Effector memory CD8-positive, alpha-beta T cell (primary cell): Measurements from ENCODE around the gene CREB3L1.

Experiments
- ATAC-seq: fragments of 150-1000 bp; cut with Tn5 transposase; replicated peaks from 2 replicates; pipeline ENCODE4 v1.10.0; 2021; ENCODE audit warnings: mild to moderate bottlenecking, moderate library complexity
- DNase-seq, 3 experiments: peaks; one replicate each; pipeline ENCODE4 v3.0.0; 2021
- H3K27ac Mint-ChIP-seq, 2 donors: one replicate each; pipeline ENCODE4 v1.8.0; 2022; ENCODE audit warnings: mild to moderate bottlenecking in 2 of 2, mixed read lengths in 2 of 2, moderate library complexity in 2 of 2
- H3K27me3 Mint-ChIP-seq, 2 donors: one replicate each; pipeline ENCODE4 v1.8.0; 2022; ENCODE audit warnings: mixed read lengths in 2 of 2
- H3K36me3 Mint-ChIP-seq: one replicate; pipeline ENCODE4 v1.8.0; 2022; ENCODE audit warnings: mild to moderate bottlenecking, moderate library complexity, mixed read lengths; ENCODE audit not compliant: insufficient read depth
- H3K4me1 Mint-ChIP-seq, 2 donors: one replicate each; pipeline ENCODE4 v1.8.0; 2022; ENCODE audit warnings: low read depth in 2 of 2, mixed read lengths in 2 of 2
- H3K4me3 Mint-ChIP-seq, 2 donors: one replicate each; pipeline ENCODE4 v1.8.0; 2022; ENCODE audit warnings: mild to moderate bottlenecking in 2 of 2, mixed read lengths in 2 of 2, moderate library complexity in 2 of 2
- H3K9me3 Mint-ChIP-seq, 2 donors: one replicate each; pipeline ENCODE4 v1.8.0; 2022; ENCODE audit warnings: mixed read lengths in 2 of 2

The CREB3L1 gene

GRCh38 chr11:46335271-46335670 lies 57.8 kb downstream of the CREB3L1 start:
- no peaks in the 10 kb centered on the region for H3K9me3 Mint-ChIP-seq
- H3K4me1 Mint-ChIP-seq, result peaks cover 13 to 22% of the 10 kb centered on the region in 2 donors
- H3K4me3 Mint-ChIP-seq, result no peak overlapping the region
- ATAC-seq (no peak), DNase-seq (no peak)
- peaks cover 39 to 82% of the 10 kb centered on the region in 2 donors for H3K27me3 Mint-ChIP-seq
- no peak overlapping the region for H3K27ac Mint-ChIP-seq
- no peaks in the 10 kb centered on the region for H3K36me3 Mint-ChIP-seq

- ATAC-seq (no peak), DNase-seq (no peak)
- Mint-ChIP-seq H3K36me3 (no peaks in the 10 kb centered on the region), H3K27ac (no peak overlapping the region), H3K27me3 (peaks cover 31 to 75% of the 10 kb centered on the region in 2 donors), H3K9me3 (no peaks in the 10 kb centered on the region), H3K4me1 (peaks cover 12 to 16% of the 10 kb centered on the region in 2 donors), H3K4me3 (no peak overlapping the region)
Observed at GRCh38 chr11:46335890-46336562, 58.6 kb downstream of the CREB3L1 start.

- Mint-ChIP-seq H3K27ac (no peak overlapping the region), H3K4me1 (peaks cover 6 to 10% of the 10 kb centered on the region in 2 donors), H3K36me3 (no peaks in the 10 kb centered on the region), H3K9me3 (no peaks in the 10 kb centered on the region), H3K27me3 (peaks cover 25 to 68% of the 10 kb centered on the region in 2 donors), H3K4me3 (no peak overlapping the region)
- DNase-seq (no peak), ATAC-seq (no peak)
Observed at GRCh38 chr11:46336563-46337180, 59.2 kb downstream of the CREB3L1 start.

- Mint-ChIP-seq H3K27ac (no peak overlapping the region), H3K36me3 (no peaks in the 10 kb centered on the region), H3K9me3 (no peaks in the 10 kb centered on the region), H3K4me1 (peaks cover 3 to 12% of the 10 kb centered on the region in 2 donors), H3K4me3 (no peak overlapping the region), H3K27me3 (peaks cover 21 to 59% of the 10 kb centered on the region in 2 donors)
- DNase-seq (no peak), ATAC-seq (no peak)
Observed at GRCh38 chr11:46337626-46338345, 60.3 kb downstream of the CREB3L1 start.

GRCh38 chr11:46338636-46338987 lies 61.1 kb downstream of the CREB3L1 start:
- peaks cover under 1 to 9% of the 10 kb centered on the region in 2 donors for H3K4me1 Mint-ChIP-seq
- H3K27me3 Mint-ChIP-seq, result peaks cover 21 to 53% of the 10 kb centered on the region in 2 donors
- no peak overlapping the region for H3K27ac Mint-ChIP-seq
- DNase-seq (no peak), ATAC-seq (no peak)
- no peaks in the 10 kb centered on the region for H3K9me3 Mint-ChIP-seq
- H3K36me3 Mint-ChIP-seq, result peaks cover under 1% of the 10 kb centered on the region
- H3K4me3 Mint-ChIP-seq, result no peak overlapping the region

GRCh38 chr11:46338988-46339666 lies 61.7 kb downstream of the CREB3L1 start:
- no peak for DNase-seq
- no peak overlapping the region for H3K4me3 Mint-ChIP-seq
- H3K27ac Mint-ChIP-seq, result no peak overlapping the region

GRCh38 chr11:46339816-46340215 lies 62.4 kb downstream of the CREB3L1 start:
- DNase-seq (no peak), ATAC-seq (no peak)
- Mint-ChIP-seq H3K27me3 (peaks cover 13 to 41% of the 10 kb centered on the region in 2 donors), H3K36me3 (peaks cover 4% of the 10 kb centered on the region), H3K4me1 (peaks cover 2 to 7% of the 10 kb centered on the region in 2 donors), H3K27ac (no peak overlapping the region), H3K4me3 (no peak overlapping the region), H3K9me3 (no peaks in the 10 kb centered on the region)

More at GRCh38 chr11:46338988-46339666, 61.7 kb downstream of the CREB3L1 start:
- peaks cover 4% of the 10 kb centered on the region for H3K36me3 Mint-ChIP-seq
- no peaks in the 10 kb centered on the region for H3K9me3 Mint-ChIP-seq
- H3K27me3 Mint-ChIP-seq, result peaks cover 20 to 47% of the 10 kb centered on the region in 2 donors
- no peak for ATAC-seq
- H3K4me1 Mint-ChIP-seq, result peaks cover 0 to 9% of the 10 kb centered on the region in 2 donors

- Mint-ChIP-seq H3K36me3 (peaks cover 11% of the 10 kb centered on the region), H3K9me3 (no peaks in the 10 kb centered on the region), H3K4me3 (no peak overlapping the region), H3K27me3 (peaks cover 0 to 31% of the 10 kb centered on the region in 2 donors), H3K27ac (no peak overlapping the region), H3K4me1 (peaks cover 16 to 22% of the 10 kb centered on the region in 2 donors)
- ATAC-seq (no peak), DNase-seq (no peak)
Observed at GRCh38 chr11:46341454-46341853, 64.0 kb downstream of the CREB3L1 start.

GRCh38 chr11:46342239-46342638 lies 64.8 kb downstream of the CREB3L1 start:
- H3K4me1 Mint-ChIP-seq, result peaks cover 22 to 29% of the 10 kb centered on the region in 2 donors
- peaks cover 0 to 23% of the 10 kb centered on the region in 2 donors for H3K27me3 Mint-ChIP-seq
- DNase-seq, result no peak
- no peak for ATAC-seq
- H3K27ac Mint-ChIP-seq, result no peak overlapping the region
- H3K4me3 Mint-ChIP-seq, result no peak overlapping the region
- H3K9me3 Mint-ChIP-seq, result no peaks in the 10 kb centered on the region
- H3K36me3 Mint-ChIP-seq, result peaks cover 13% of the 10 kb centered on the region

- DNase-seq, result no peak
- Mint-ChIP-seq H3K9me3 (no peaks in the 10 kb centered on the region), H3K27ac (no peak overlapping the region), H3K4me1 (peaks cover 26 to 29% of the 10 kb centered on the region in 2 donors), H3K36me3 (peaks cover 18% of the 10 kb centered on the region), H3K27me3 (peaks cover 0 to 12% of the 10 kb centered on the region in 2 donors), H3K4me3 (no peak overlapping the region)
- no peak for ATAC-seq
Observed at GRCh38 chr11:46343520-46343919, 66.1 kb downstream of the CREB3L1 start.

GRCh38 chr11:46345131-46345597 lies 67.7 kb downstream of the CREB3L1 start:
- Mint-ChIP-seq H3K36me3 (peaks cover 28% of the 10 kb centered on the region), H3K27ac (no peak overlapping the region), H3K4me1 (peaks cover 39 to 43% of the 10 kb centered on the region in 2 donors), H3K4me3 (peak overlapping the region; percentile 90 to 98), H3K27me3 (peaks cover 0 to 7% of the 10 kb centered on the region in 2 donors), H3K9me3 (no peaks in the 10 kb centered on the region)
- DNase-seq (no peak), ATAC-seq (no peak)

GRCh38 chr11:46345881-46346484 lies 68.5 kb downstream of the CREB3L1 start:
- no peaks in the 10 kb centered on the region for H3K9me3 Mint-ChIP-seq
- DNase-seq, result no peak
- H3K27ac Mint-ChIP-seq, result peak overlapping the region; percentile 15 to 46

More at GRCh38 chr11:46345881-46346484, 68.5 kb downstream of the CREB3L1 start:
- Mint-ChIP-seq H3K4me3 (peak overlapping the region; percentile 90 to 98), H3K27me3 (peaks cover 0 to 7% of the 10 kb centered on the region in 2 donors), H3K4me1 (peaks cover 46 to 49% of the 10 kb centered on the region in 2 donors), H3K36me3 (peaks cover 28% of the 10 kb centered on the region)
- no peak for ATAC-seq
